Kasumi-1 (cell line): ENCODE data around the gene TMEM86A.
"Not testable (repeated sequence)": the region's sequence is repeated elsewhere in the genome, so short reads cannot be mapped to it uniquely, and the experiment has no call there.

ENCODE experiments used
- DNase-seq, 2 experiments: peaks; one replicate each; lab custom pipeline; 2025; lab: John Stamatoyannopoulos, UW

TMEM86A gene, protein sequence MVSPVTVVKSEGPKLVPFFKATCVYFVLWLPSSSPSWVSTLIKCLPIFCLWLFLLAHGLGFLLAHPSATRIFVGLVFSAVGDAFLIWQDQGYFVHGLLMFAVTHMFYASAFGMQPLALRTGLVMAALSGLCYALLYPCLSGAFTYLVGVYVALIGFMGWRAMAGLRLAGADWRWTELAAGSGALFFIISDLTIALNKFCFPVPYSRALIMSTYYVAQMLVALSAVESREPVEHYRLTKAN

DNA sequence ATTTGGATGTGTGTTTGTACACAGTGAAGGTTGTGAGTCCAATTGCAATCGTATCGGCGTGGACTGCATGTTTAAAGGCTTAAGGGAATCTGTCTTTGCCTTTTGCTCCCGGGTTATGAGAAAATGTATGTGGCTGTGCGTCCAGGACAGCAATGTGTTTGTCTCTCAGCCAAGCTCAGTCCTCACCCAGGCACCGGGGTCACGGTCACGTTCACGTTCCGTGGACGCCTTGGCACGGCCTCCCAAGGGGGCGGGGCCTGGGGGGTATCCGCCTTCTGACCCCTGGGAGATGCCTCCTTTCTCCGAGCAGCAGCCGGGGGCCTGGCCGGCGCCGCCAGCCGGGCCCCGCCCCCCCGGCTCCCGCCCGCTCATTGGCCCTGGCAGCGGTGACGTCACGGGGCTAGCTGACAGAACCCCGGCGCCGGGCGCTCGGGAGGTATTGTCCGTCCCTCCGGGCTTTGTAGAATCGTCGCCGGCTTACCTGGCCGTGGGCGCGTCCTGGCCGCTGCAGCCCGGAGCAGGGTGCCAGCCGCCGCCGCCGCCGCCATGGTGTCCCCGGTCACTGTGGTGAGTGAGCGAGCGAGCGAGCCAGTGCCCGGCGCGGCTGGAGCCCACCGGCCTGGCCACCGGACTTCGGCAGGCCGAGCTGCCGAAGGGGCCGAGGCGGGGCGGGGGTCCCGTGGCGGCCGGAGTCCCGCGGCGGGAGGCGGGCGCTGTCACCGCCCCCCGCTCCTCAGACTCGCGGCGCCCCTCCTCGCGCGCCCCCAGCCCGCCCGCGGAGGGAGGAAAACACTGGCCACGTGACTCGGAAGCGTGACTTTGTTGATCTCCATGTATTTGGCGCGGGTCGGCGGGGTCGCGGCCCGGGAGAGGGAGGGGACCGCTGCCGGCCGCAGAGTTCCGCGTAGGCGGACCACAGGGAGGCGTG is at the start of gene TMEM86A:
Gene TMEM86A, plus strand, starts transcription at position 439 of the 928 bp plus-strand sequence. Its CDS starts 108 bp downstream, at position 547.
- peak; percentile 62 to 64 for DNase-seq

DNA sequence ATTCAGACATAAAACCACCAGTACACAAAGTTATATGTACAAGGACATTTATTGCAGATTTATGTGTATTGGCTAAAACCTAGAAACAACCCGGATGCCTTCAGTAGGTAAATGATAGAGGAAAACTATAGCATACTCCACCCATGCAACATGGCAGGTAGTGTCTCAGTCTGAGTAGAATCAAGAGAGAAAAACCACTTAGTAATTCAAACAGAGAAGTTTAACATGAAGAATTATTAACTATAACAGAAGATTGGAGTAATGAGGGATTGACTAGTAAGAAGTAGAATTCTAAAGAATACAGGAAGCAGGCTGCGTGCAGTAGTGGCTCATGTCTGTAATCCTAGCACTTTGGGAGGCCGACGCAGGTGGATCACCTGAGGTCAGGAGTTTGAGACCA is 48.2 kb upstream of the TMEM86A start:
- DNase-seq: peak in 1 of 2 experiments; percentile 8

DNA sequence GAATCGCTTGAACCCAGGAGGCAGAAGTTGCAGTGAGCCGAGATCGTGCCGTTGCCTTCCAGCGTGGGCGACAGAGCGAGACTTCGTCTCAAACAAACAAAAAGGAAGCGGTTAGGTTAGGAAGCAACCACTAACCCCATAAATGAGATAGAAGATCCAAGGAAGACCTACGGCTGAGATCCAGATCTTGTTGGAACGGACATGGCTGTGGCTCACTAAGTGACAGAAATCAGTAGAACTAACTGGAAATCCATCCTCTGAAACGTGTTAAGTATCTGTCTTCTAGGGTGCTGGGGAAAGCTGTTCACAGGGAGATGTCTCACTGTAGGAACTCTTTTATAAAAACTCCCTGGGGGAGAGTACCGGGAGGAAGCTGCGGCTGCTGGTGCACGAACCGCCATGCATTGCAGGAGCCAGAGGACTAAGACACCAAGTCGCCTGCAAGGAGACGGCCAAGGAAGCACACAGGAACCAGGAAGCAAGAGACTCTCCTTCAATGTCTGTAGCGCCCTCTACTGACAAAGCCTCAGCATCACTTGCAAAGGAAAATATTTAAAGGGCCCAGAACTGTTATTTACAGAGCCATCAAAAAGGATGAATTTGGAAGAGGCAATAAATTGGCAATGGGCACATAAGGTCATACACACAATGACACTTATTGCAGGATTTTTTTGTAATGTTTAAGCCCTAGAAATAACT is 47.6 kb upstream of the TMEM86A start:
- DNase-seq: peak; percentile 96 to 98

DNA sequence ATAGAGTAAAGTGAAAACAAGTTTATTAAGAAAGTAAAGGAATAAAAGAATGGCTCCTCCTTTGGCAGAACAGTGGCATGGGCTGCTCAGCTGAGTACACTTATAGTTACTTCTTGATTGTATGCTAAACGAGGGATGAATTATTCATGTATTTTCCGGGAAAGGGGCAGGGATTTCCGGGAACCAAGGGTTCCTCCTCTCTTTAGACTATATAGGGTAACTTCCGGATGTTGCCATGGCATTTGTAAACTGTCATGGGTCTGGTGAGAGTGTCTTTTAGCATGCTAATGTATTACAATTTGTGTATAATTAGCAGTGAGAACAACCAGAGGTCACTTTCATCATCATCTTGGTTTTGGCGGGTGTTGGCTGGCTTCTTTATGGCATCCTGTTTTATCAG is 40.9 kb upstream of the TMEM86A start:
- DNase-seq: no peak

DNA sequence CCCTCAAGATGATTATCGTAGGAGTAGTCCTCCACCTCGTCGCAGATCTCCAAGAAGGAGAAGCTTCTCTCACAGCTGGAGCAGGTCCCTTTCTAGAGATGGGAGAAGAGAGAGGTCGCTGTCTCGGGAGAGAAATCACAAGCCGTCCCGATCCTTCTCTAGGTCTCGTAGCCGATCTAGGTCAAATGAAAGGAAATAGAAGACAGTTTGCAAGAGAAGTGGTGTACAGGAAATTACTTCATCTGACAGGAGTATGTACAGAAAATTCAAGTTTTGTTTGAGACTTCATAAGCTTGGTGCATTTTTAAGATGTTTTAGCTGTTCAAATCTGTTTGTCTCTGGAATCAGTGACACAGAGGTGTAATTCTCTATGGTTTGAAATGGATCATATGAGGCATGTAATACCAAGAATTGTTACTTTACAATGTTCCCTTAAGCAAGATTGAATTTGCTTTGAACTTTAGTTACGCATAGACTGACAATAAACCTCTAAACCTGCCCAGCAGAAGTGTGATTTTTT is 33.2 kb upstream of the TMEM86A start:
- not testable (repeated sequence) for DNase-seq

DNA sequence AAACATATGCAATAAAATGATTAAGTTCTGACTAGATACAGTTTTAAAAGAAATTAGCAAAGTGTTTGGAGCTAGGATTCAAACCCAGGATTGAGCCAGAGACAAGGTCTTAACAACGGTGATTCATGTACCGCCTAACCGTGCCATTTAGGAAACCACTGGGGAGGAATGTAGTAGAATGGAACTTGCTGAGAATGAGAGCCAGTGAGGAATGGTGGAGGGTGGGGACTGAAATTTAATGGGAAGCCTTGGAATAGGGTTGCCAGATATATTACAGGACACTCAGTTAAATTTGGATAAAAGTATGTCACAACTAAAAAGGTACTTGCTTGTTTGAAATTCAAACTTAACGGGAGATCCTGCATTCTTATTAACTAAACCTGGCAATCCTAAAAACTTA is 30.4 kb upstream of the TMEM86A start:
- no peak for DNase-seq

DNA sequence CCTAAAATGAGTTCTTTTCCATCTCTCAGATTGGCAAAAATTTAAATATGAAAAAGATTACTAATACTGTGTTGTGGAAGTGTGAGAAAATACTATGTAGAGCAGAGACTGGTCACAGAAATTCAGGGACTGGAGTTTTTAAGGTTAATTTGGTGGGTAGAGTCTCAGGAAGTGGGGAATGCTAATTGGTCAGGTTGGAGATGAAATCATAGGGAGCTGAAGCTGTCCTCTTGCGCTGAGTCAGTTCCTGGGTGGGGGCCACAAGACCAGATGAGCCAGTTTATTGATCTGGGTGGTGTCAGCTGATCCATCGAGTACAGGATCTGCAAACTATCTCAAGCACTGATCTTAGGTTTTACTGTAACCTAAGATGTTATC is 29.4 kb upstream of the TMEM86A start:
- DNase-seq: no peak

DNA sequence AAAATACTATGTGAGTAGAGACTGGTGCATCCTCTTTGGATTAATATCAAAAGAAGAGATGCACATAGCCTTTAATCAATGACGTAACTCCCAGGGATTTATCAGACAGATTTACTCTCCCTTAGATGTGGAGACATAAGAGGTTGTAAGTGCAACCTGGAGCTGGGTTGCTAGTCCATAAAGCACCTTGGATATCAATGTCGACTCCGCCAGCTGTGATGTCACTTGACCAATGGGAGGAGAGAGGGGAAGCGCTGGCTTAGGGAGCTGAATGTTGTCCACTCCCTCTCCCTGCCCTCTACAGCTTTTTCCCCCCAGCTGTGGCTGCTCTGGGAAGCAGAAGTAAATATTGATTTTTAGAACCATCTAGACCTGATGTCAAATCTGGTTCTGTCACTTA is 28.9 kb upstream of the TMEM86A start:
- no peak for DNase-seq

DNA sequence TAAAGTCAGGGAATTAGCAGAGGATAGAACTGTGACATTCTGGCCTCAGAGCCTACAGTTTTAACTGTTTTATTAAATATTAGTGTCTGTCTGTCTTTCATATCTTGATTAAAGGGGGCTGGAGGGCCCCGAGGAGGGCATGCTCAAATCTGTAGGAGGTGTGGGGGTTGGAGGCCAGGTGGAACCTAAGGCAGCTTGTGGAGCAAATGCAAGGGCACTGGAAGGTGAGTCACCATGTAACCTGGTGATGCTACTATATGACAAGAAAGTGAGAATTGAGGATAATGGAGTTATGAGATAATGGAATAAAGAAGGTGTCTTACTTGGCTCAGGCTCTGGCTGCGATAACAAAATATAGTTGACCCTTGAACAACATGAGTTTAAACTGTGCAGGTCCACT is 27.3 kb upstream of the TMEM86A start:
- no peak for DNase-seq

DNA sequence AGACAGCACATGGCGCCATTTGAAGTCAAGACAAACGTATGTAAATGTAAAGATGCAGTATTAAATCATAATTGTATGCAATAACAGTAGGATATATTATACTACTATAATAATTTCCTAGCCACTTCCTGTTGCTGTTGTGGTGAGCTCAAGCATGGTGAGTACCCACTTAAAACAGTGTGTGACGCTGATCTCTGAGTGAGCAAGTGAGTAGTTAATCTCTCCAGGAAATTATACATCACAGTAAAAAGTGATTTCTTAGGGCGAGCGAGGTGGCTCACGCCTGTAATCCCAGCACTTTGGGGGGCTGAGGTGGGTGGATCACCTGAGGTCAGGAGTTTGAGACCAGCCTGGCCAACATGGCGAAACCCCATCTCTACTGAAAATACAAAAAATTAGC is 26.4 kb upstream of the TMEM86A start:
- not testable (repeated sequence) for DNase-seq

DNA sequence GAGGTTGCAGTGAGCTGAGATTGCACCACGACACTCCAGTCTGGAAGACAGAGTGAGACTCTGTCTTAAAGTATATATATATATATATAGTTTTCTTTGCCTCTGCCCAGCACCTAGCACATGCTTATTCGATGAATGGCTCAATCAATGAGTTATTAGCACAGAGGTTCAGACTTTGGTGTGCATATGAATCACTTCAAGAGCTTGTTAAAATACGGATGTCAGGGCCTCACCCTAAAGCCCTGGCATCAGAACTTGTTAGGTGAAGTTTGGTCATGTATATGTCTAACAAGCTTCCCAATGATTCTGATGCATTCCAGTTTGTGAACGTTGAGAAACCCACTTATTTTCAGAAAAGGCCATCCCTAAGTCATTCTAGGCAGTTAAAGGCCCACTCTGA is 21.8 kb upstream of the TMEM86A start:
- no peak for DNase-seq

DNA sequence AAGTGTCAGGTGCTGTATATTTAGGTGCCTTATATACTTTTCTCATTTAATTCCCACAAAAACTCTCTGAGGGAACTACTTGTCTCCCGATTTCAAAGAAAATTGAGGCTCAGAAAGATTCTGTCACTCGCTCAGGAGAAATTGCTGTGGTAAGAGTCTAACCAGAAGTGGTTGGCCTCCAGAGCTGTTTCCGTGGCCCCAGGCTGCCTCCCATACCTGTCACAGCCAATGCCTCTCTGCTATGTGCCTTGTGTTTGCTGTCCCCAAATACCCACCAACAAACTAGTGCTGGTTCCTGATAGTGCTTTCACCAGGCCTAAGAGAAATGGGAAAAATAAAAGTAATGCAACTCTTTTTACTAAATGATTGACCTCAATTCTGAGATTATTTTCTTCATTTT is 21.0 kb upstream of the TMEM86A start:
- DNase-seq: no peak

DNA sequence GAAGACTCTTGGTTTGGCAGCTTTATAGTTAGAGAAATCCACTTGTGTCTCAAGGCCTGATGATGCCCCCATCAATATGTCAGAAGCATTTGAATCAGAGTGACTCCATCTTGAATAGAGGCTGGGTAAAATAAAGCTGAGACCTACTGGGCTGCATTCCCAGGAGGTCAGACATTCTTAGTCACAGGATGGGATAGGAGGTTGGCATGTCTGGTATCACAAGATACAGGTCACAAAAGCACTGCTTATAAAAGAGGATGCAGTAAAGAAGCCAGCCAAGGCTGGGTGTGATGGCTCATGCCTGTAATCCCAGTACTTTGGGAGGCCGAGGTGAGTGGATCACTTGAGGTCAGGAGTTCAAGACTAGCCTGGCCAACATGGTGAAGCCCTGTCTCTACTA is 16.6 kb upstream of the TMEM86A start:
- DNase-seq: not testable (repeated sequence)

DNA sequence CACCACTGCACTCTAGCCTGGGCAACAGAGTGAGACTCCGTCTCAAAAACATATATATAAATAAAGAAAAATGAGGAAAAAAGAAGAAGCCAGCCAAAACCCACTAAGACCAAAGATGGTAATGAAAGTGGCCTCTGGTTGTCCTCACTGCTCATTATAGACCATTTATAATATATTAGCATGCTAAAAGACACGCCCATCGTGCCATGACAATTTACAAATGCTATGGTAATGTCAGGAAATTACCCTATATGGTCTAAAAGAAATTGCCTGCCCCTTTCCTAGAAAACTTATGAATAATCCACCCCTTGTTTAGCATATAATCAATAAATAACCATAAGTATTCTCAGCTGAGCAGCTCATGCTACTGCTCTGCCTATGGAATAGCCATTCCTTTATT is 16.1 kb upstream of the TMEM86A start:
- DNase-seq: no peak

DNA sequence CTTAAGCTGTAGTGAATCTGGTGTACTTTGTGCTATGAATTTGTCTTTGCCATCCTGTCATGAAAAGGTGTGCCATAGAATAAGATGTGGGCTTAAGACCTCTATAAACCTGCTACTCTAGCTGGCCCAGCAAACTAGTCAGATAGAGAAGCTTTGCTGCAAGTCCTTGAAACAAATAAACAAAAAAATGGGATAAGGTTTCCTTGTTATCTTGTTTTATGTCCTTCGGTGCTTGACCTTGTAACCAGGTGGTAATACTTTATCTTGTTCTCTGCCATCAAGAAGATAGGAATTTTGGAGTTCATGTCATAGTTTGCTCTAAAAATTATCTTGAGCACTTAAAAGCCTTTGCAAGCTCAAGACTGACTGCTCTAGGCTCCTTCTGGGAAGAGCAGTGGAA is 14.3 kb upstream of the TMEM86A start:
- DNase-seq: no peak

DNA sequence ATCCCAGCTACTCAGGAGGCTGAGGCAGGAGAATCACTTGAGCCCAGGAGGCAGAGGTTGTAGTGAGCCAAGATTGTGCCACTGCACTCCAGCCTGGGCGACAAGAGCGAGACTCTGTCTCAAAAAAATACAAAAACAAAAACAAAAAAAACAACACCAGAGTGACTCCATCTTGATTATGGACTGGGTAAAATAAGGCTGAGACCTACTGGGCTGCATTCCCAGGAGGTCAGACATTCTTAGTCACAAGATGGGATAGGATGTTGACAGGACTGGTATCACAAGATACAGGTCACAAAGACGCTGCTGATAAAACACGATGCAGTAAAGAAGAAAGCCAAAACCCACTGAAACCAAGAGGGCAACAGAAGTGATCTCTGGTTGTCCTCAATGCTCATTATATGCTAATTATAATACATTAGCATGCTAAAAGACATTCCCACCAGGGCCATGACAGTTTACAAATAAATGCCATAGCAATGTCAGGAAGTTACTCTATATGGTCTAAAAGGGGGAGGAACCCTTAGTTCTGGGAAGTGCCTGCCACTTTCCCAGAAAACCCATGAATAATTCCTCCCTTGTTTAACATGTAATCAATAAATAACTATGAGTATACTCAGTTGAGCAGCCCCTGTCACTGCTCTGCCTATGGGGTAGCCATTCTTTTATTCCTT is 7.0 kb upstream of the TMEM86A start:
- DNase-seq: not testable (repeated sequence)

DNA sequence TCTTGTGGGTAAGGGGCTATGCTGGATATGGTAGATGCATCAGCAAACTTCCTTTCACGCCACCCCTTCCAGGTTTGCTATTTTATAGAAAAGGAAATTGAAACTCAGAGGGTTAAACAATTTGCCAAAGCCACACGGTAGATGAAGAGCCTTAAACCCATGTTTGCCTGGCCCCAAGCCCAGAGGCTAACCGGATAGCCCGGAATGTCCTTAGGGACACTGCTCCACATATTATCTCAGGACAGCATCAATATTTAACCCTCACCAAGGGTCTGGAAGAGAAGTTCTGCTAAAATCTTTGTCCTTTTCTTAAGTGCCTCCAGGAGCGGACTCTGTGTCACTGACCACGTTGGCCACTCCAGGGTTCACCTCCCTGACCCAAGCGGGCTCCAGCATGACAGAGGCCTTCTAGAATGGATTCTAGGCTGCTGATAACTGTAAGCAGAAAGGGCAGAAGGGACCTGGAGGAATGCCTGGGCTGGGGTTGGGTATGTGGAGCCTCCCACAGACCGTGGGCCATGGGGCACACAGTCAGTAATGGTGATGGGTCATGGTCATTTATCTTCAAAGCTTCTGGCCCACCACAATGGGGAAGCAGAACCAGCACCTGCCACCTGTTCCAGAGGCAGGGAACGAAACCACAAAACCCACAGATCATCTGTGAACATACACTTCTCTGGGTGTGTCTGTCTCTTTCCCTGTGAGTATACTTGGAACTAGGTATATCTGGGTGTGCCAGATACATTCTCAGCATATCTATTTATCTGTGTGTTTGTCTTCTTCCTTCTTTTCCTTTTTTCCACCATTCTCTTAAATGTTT is 5.4 kb upstream of the TMEM86A start:
- DNase-seq: no peak

DNA sequence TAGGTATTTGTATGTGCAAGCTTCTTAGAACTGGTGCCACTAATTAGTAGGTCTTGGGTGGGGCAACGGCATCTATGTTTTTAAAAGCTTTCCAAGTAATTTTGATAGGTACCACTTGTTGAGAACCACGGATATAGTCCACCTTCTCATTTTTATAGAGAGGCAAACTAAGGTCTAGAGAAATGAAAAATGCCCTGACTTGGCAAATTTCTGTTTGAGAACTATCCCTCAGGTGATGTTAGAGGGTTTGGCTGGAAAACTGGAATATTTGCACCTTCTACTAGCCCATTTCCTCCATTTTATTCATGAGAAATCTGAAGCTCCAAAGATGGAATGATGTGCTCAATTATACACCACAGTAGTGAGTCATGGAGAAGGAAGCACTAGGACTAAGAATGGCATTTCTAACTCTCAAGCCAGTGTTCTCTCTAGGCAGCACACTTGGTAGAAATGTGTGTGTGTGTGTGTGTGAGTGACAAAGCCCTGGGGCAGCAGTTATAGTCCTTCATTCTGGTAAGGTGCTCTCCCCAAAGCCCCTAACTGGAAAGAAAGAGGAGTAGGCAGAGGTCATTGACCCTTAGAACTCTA is 1.8 kb upstream of the TMEM86A start:
- no peak for DNase-seq

DNA sequence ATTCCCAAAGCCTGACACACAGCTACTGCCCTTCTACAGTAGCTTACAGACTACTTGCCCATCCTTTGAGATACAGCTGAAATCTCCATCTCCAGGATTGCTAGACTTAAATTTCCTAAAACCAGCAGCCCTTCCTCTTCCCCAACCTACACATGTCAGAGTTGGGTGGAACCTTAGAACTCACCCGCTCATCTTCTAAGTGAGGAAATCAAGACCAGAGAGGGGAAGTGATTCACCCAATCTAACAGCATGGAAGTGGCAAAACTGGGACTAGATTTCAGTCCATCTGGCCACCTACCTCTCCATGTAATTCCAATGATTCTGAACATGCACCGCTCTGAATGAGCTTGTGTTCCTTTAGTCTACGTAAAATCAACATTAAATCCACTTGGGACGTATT is 1.0 kb upstream of the TMEM86A start:
- no peak for DNase-seq

DNA sequence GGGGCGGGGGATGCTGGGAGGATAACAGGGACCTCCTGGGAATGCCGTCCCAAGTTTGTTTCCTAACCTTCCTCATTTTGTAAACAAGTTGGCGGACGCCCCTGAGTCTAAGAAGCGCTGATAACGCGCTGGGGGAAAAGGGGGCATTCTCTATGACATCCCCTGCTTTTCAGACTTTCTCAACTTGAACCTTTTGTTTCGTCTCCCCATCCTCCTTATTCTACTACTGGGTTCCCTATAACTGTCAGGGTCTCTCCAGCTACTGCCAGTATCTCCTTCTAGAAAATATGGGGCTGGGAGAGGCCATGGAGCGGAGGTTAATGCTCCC is 654 bp downstream of the TMEM86A start:
- no peak for DNase-seq

DNA sequence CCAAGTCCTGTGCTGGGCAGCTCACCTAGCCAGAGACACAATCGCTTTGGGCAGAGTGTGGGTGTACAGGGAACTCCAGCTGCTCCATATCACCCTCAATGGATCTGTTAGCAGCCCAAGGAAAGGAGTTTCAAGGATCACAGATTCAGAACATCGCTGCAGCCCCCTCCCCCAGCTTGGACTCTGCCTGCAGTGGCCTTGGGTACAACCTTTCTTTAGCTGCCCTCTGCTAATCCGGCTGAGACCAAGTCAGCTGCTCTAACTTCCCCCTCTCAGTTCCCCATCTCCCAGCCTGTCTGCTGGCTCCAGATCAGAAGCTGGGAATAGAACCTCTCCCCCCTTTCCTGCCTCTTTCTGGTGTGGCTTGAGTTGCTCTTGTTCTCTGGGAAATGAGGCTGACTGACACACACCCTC is 1.3 kb downstream of the TMEM86A start:
- DNase-seq: peak in 1 of 2 experiments; percentile 20
